NCI-H345 (cell line): ENCODE measurements around the gene GSTCD.
"Not testable (repeated sequence)": the region's sequence is repeated elsewhere in the genome, so short reads cannot be mapped to it uniquely, and the experiment has no call there.

ENCODE experiments used
- DNase-seq: peaks from one replicate; lab custom pipeline; 2025; lab: John Stamatoyannopoulos, UW

The GSTCD gene, protein sequence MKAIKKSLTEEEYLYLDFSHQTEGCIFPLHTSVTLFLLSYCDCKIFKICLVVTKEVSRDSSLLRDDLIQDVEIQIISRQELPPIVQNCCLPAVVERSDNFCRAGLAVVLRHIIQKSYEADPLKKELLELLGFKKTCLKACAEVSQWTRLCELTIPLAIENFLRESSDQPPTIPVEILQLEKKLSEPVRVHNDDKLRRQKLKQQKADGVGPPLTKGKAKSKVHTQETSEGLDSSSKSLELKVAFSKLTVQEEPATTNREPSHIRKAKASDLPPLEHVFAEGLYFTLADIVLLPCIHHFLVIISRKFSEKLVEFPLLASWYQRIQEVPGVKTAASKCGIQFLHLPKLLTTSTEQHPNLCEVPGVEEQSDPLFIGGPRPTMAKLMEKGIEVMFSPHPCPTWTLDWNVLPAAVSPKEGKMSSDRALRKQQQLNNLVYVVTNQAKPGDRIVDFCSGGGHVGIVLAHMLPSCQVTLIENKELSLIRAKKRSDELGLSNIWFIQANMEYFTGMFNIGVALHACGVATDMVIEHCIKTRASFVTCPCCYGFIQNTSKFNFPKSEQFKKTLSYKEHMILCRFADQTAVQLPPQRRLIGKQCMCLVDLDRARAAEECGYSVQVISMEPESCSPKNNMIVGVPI

DNA sequence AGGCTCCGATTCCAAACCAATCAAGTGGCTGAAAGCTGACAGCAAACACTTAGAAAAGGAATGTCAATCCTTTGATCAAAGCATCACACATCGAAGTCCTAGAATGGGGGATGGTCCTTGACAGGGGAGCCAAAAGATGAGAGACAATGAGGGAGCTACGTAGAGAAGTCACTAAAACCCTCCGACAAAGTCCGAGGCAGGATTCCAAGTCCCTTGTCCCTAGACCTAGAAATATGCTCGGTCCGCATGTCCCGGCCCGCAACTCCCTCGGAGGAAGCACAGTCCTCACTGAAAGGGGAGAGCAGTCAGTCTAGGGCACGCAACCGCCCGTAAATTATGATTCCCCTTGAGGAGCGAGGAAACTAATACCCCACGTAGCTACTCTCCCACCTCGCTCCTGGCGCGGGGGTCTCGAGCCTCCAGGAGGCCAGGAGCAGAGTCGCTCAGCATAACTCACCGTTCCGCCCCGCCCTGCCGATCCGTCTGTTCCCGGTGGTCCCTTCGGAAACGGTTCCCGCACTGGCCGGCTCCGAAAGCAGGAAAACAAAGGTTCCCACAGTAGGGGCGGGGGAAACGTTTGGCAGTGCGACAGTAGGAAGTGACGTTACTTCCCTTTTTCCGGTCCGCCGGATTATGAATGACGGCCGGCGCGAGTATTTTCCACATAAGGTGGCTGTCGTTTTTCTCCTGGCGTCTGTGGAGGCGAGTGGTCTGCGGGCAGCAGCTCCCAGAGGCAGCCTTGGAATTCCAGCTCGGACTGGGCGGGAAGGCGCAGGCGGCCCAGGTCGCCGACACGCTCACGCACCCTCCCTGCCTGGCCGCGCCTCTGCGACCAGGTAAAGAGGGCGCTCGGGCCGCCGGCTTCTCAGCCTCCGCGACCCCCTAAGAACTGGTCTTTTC is at the start of gene GSTCD, which contains the start of gene INTS12:
TSS of gene GSTCD (plus strand) at position 604 of the 900 bp plus-strand sequence. CDS start 8,830 bp downstream, outside the sequence.
TSS of gene INTS12 (minus strand) at position 509 of the 900 bp plus-strand sequence. CDS start 8,684 bp downstream, outside the sequence.
- DNase-seq: peak; percentile 90

DNA sequence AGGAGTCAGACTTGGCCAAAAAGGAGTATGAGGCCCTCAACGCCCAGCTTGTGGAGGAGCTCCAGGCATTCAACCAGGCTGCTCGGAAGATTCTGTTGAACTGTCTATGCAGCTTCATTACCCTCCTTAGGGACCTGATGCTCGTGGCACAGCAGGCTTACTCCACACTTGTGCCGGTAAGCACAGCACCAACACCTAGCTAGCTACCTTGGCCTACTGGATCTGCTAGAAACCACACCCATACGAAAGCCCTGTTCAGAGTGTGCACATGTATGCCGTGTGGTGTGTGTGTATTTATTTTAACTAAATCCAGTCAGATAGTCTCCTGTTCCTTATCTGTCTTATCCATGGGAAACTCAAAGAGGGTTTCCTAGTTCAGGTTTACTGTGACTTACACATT is 49.4 kb upstream of the GSTCD start:
- no peak for DNase-seq

DNA sequence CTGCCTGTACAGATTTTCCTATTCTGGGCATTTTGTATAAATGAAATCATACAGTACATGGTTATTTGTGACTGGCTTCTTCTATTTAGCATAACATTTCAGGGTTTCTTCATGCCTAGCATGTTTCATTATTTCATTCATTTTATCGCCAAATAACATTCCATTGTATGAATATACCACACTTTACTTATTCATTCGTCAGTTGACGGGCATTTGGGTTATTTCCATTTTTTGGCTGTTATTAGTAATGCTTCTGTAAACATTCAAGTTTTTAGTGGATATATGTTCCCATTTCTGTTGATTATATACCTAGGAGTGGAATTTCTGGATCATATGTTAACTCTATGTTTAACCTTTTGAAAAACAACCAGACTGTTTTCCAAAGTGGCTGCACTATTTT is 47.6 kb upstream of the GSTCD start:
- DNase-seq: no peak

DNA sequence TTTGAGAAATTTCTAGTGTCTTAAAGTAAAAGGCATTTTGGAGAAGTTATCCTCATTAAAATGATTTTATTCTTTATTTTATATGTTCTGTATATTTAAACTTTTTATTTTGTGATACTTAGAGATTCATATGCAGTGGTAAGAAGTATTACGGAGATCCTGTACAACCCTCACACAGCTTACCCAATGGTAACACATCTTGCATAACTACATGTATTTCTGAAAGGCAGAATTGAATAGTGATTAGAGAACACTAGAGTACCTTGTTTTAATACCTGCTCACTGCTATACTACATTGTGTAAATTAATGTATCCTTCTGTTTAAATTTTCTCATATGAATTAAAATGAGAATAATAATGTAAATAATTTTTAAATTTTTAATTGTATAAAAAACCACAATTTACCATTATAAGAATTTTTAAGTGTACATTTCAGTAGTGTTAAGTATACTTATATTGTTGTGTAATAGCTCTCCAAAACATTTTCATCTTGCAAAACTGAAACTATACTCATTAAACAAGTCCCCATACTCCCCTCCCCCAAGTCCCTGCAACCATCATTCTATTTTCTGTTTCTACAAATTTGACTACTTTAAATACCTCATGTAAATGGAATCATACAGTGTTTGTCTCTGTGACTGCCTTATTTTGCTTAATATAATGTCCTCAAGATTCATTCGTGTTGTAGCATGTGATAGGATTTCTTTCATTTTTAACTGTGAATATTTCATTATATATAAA is 45.5 kb upstream of the GSTCD start:
- no peak for DNase-seq

DNA sequence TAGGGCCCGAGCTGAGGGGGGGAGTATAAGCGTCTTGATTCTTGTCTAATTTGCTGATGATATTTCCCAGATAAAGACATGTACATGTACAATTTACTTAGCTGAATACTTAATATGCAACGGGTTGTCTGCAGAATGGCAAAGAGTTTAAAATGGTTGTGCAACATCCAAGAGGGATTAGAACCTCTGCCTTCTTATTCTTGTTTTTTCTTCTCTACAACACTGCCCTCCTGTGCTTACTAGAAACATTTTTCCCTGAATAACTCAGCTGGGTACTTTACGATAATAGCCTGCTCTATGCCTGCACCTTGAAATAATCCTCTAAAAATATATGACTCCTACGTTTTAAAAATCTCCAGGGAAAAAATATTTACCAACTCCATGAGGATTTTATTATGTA is 41.9 kb upstream of the GSTCD start:
- peak; percentile 4 for DNase-seq

DNA sequence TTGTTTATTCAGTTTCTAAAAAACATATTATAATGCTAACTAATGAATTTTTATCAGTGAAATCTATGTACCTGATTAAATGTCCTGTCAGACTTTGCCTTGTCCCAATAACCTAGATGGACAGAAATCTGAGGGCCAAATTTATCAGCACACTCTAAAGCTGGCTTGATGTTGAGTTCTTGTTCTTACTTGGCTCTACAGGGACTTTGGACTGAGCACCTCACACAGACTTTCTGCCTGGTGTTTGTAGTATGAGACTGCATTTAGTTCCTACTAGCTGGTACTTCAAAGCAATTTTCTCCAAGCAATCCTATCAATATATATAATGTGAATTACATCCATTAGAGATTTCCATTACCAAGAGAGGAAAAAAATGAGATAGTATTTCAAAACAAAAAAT is 37.9 kb upstream of the GSTCD start:
- no peak for DNase-seq

DNA sequence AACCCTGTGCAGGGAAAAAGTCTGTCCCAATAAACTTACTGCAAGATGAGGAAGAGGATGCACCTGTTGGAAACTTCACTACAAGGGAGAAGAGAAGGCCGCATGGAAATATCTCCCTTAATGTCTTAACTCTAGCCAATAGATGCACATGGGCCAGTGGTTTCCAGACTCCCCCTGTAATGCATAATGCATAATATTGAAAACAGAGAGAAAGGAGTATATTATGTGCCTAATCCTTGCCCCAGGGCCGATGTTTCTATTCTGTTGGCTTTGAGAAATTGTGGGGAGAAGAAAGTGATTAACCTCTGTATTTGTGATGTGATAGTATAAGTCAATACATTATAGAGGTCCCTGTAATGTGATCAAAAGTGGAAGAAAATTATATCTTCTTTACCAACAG is 37.3 kb upstream of the GSTCD start:
- no peak for DNase-seq

DNA sequence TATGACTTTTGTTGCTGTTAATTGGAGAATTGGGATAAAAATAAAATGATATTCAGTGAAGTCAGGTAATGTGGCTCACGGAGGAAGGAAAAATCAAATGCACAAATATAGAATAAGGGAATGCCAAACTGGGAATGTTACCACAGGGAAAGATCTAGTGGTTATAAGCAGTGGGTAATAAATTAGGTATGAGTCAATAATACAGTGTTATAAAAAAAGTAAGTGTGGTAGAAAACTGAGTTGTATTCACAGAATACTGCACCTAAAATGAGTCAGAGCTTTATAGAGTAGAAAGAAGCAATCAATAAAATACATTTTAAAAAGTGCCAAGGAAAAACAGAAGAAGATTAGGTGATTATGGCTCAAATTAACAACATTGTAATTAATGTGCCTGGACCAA is 34.6 kb upstream of the GSTCD start:
- no peak for DNase-seq

DNA sequence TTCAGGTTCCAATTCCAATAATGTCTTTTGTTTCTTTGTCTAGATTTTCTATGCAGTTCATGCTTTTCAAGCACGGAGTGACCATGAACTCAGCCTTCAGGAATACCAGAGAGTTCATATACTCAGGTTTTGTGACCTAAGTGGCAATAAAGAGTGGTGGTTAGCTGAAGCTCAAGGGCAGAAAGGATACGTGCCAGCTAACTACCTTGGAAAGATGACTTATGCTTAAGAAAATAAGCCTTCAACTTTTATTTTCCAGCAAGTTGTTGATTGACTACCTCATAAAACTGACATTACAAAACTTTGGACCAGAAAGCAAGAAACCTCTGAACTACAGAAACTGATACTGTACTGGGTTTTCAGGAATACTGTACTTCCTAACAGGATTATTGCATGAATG is 30.9 kb upstream of the GSTCD start:
- no peak for DNase-seq

DNA sequence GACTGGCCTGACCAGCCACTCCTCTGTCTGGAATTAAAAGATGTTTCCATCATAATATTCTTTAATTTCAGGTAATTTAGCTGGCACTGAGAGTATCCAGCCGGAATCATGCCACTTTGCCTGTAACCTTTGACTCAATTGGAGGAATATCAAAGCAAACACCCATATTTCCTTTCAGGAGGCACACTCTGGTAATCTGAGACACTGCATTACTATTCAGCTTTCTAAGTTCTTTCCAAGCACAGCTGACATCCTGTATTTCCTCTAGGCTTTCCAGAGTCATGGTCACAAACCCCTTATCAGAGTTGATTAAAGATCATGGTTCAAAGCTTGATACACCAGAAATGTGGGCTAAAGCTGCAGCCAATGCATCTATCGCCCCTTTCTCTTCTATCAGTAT is 29.4 kb upstream of the GSTCD start:
- no peak for DNase-seq

DNA sequence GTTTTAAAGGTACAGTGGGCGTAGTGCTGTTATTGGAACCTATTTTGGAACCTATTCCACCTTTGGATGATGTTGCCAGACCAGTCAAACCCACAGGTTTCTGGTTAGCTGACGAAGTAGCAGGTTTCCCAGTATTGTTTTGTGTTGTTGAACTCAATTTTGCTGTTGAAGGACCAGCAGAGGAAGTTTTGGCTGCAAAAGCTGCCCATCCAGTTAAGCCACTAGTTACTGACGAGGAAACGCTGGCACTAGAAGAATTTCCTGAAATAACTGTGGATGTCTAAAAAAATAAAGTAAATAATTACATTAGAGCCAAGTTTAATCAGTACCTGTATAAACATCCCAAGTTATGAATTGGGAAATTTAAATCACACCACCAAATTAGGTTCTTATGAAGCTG is 25.5 kb upstream of the GSTCD start:
- DNase-seq: no peak

DNA sequence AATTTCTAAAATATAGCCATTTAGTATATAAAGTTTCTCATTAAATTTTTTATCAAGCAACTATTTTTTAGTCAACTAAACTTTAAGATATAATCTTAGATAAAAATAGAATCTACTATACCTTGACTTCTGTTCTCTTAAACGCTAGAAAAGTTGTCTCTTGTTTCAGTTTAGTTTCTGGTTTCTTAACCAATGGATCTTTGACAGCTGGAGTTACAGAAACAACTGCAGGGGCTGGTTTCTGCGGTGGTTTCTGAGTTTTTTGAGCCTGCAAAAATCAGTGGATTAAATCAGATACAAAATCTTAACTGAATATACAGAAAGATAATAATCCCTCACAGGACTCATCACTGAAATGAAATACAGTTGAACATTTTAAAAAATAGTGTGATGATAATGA is 22.0 kb upstream of the GSTCD start:
- no peak for DNase-seq

DNA sequence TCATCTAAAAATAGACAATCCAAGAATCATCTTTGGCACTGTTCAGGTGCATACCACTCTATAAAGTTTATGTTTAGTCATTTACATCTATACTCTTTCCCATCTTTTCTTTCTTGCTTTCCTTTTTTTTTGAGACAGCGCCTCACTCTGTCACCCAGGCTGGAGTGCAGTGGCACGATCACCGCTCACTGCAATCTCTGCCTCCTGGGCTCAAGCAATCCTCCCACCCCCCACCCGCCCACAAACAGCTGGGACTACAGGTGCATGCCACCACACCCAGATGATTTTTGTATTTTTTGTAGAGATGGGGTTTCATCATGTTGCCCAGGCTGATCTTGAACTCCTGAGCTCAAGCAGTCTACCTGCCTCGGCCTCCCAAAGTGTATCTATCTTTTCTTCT is 13.8 kb upstream of the GSTCD start:
- DNase-seq: not testable (repeated sequence)

DNA sequence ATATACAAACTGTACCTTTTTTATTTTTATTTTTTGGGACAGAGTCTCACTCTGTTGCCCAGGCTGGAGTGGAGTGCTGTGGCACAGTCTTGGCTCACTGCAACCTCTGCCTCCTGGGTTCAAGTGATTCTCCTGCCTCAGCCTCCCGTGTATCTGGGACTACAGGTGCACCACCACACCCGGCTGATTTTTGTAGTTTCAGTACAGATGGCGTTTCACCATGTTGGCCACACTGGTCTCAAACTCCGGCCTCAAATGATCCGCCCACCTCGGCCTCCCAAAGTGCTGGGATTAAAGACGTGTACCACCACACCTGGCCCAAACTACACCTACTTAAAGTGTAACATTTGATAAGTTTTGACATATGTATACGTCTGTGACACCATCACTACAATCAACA is 12.8 kb upstream of the GSTCD start:
- not testable (repeated sequence) for DNase-seq

DNA sequence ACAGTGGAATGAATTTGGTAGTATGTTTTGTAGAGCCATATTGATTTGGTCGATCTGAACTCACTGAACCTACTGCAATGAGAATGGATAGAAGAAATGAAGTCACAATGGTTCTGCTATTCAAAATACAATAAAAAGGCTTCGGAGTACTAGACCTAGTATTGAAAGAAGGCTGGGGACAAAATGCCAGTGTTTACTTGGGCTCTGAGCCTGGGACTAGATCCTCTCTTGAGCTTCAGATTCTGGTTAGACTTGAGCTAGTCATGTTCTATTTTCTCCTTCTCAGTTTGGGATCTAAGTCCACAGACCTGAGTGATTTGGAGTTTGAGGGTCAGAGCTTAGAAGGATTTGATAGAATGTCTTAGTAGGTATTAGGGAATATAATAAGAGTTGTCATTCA is 10.0 kb upstream of the GSTCD start:
- DNase-seq: no peak

DNA sequence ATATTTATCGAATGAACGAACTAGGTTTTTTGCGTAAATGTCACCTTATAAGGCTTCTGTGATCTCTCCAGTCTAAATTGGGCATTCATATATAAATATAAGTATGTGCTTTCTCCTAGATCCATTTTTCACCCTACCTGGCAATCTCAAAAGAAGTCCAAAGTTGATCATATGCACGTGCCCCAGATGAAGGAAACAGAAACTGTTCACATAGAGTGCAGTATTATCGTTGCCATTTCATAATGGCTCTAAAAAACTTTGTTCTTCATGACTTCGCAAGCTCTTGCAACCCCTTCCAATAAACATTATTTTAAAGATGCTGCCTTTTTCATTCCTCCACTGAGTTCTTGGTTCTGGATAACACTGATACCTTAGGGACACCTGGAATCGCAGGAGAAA is 803 bp upstream of the GSTCD start:
- no peak for DNase-seq

DNA sequence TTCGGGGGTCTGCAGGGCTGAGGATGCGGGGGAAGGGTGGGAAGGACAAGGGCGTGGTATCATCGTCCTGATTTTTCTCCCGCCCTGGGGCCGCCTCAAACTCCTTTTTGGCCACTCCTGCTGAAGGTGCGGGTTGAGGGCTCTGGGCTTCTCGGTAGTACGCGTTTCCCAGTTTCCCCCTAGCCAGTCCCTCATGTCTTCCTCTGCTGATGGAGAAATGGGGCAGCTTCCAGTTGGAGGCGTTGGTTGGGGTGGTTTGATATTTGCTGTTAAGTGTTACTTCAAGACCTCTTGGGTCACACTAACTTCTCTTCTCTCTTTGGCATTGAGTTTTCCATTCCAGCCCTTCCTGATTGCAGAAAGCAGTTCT is 482 bp downstream of the GSTCD start:
- DNase-seq: peak; percentile 8

DNA sequence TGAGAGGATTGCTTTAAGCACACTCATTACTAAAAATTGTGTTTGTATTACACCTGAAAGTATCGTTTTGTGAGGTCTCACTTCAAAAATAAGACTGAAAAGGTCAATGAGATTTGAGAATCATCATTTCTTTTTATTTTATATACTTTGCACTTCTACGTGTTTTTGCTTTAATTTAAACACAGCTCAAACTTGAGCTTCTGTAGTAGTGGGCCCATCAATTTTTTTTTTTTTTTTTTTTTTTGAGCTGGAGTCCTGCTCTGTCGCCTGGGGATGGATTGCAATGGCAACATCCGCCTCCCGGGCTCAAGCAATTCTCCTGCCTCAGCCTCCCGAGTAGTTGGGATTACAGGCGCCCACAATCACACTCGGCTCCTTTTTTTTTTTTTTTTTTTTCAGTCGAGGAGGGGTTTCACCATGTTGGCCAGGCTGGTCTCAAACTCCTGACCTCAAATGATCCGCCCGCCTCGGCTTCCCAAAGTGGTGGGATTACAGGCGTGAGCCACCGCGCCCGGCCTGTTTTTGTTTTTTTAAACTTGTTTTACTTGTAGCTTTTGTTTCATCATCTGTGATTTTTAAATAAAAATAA is 1.5 kb downstream of the GSTCD start:
- DNase-seq: no peak

DNA sequence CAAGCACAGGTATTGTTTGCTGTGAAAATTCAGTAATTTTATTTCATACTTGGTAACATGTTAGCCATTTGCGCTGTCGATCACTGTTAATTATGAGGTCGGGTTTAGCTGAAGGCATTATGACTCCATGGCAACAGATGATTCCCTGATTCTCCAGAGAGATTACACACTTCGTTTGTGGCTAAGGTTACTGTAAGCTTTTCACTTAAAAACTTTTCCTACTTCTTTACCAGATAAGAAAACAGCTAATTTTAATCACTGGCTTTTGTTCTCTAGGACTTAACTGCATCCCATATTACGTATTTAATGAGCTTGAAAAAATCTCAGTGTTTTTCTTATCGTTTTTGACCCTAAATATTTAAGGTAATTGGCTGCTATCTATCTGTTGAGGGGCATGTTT is 2.1 kb downstream of the GSTCD start:
- DNase-seq: no peak

DNA sequence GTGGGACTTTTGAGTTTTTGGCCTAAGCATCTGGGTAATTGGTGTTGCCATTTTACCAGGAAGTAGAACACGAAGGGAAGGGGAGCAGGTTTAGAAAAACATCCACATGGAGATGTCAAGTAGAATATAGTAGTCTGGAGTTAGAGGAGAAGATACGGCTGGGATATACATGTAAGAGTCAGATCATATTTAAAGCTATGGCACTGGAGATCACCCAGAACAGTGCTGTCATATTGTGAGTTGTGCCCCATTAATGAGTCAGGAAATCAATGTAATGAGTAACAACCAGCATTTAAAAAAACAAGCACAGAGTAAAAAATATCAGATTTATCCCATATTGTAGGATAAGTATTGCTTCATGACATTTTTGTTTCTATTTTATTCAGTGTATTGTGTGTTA is 4.2 kb downstream of the GSTCD start:
- no peak for DNase-seq

DNA sequence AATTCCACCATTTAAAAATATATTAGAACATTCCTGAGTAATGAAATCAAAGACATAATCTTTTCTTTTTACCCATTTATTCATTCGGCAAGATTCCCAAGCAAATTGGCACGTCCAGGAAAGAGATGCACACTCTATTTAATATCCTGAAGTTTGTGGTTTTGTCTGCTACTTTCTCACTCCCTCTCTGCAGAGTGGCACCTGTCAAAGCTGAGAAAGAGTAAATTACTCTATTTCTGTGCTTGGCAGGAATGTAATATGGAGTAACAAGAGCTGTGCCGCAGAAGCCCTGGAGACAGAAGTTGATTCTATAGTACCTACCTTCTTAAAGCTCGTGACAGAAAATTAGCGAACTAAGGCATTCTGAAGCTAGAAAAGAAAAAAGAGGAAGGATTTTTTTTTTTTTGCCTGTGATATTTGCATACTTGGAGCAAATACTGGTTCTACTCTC is 5.5 kb downstream of the GSTCD start:
- no peak for DNase-seq
